HG02678 (cell line): Measurements from ENCODE around the gene HOXD8.

Experiments used
- ATAC-seq: cut with Tn5 transposase; IDR thresholded peaks from one replicate; pipeline ENCODE4 v1.9.1; 2021; ENCODE audit warnings: mild to moderate bottlenecking, moderate library complexity; ENCODE audit not compliant: unreplicated experiment

HOXD8 gene

DNA sequence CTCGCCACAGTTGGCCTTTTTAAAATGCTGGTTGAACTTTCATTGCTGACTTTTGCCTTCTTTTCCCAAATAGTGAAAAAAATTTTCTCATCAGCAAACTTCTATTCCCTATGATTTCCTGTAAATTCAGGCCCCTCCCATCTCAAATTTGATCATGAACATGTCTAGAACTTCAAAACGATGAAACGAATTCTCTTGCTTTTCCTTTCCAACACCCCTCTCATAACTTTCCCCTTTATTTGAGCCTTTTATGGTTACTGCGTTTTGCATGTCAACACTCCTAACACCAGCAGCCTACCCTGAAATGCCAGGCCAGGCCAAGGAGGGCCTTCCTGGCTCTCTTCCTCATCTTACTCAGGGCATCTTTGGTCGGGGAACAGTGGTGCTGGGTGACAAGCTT lies 38.6 kb upstream of the HOXD8 start:
- ATAC-seq, result no peak

DNA sequence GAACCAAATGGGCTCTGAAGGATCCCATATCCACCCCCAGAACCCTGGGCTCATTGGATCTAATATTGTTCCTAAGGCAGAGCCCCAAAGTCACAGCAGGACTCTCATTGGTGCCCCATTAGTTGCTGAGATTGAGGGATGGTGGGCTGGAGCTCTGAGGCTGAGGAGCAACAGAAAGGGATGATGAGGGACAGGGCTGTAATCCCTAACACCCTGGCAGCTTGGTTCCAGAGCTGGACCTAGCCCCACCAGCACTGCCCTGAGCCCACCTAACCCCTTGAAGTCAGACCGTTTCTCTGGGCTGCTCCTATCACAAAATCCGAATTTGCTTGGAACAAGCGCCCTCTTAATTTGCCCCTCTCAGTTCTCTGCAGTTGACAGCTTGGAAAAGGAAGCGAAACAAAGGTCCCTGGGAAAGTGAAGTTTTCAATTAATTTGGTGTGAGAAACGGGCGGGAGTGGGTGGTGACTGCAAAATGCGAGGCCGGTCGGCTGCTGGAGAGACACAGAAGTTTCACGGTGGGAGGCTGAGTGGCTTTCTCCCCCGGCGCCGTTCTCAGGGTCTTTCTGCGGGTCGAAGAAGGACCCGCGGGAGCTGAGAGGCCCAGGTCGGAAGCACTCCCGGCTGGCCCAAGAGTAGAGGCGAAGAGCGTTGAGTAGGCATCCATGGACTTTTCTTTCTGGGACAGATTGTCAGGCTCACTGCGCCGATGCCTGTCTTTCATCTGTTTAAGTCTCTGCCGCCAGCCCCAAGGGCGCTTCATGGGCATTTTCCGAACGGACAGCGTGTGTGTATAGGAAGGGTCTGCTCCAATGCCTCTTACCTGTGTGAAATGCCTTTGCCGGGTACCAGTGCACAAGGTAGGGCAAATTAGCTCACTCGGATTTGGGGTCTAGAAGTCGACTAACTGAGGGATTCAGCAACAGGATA lies 37.9 kb upstream of the HOXD8 start:
- ATAC-seq, result no peak

DNA sequence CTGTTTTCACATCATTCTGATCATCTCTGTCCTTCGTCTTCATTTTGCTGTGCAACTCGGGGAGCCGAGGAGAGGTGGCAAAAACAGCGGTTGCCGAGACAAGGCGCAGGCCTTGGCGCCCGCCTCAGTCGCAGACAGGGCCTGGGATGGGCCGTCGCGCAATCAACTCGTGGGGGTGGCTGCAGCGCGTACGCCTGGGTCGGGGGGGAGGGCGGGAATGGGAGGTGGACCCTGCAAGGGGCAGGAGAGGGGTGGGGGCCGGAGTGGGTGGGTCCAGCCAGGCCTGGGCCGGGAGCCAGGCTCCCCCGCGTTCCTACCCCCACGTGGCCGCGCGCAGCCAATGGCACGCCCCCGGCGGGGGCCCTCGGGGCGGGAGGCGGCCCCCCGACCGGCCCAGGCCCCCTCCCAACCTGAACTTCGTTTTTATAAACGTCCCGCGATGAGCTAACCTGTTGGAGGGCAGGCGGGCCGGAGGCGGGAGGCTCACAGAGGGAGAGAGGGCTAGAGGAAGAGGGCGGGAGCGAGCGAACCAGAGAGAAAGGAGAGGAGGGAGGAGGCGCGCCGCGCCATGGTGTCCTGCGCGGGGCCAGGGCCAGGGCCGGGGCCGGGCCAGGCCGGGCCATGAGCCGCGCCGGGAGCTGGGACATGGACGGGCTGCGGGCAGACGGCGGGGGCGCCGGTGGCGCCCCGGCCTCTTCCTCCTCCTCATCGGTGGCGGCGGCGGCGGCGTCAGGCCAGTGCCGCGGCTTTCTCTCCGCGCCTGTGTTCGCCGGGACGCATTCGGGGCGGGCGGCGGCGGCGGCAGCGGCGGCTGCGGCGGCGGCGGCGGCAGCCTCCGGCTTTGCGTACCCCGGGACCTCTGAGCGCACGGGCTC lies 37.0 kb upstream of the HOXD8 start, which contains the start of gene HOXD13:
Gene HOXD13, plus strand, starts transcription at position 452 of the 875 bp plus-strand sequence. Its CDS starts 170 bp downstream, at position 622.
- no peak for ATAC-seq

DNA sequence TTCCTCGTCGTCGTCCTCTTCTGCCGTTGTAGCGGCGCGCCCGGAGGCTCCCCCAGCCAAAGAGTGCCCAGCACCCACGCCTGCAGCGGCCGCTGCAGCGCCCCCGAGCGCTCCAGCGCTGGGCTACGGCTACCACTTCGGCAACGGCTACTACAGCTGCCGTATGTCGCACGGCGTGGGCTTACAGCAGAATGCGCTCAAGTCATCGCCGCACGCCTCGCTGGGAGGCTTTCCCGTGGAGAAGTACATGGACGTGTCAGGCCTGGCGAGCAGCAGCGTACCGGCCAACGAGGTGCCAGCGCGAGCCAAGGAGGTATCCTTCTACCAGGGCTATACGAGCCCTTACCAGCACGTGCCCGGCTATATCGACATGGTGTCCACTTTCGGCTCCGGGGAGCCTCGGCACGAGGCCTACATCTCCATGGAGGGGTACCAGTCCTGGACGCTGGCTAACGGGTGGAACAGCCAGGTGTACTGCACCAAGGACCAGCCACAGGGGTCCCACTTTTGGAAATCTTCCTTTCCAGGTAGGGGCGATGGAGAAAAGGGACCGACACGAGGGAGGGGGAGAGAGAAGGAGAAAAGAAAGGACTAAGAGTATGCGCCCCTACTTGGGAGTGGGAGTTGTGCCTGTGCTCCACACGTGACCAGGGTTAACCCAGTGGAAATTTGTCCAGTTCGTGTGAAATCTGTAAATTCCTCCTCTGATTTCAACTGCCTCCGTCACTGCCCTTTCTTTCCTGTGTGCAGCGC lies 36.2 kb upstream of the HOXD8 start:
- ATAC-seq, result no peak

DNA sequence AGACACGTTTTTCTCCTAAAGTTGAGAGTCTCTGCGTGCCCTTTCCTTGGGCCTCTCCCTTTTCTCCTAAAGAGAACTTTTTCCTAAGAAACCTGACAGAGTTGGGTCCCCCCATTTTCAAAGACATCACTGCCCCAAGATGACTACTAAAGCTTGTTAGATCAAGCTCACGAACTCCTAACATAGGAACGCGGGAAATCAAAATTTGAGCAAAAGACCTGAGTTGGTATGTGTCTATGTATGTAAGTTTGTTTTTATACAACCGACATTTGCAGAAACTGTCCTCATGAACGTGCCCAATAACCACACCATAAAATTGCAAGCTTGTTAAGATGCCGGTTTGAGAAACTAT lies 35.6 kb upstream of the HOXD8 start:
- no peak for ATAC-seq

DNA sequence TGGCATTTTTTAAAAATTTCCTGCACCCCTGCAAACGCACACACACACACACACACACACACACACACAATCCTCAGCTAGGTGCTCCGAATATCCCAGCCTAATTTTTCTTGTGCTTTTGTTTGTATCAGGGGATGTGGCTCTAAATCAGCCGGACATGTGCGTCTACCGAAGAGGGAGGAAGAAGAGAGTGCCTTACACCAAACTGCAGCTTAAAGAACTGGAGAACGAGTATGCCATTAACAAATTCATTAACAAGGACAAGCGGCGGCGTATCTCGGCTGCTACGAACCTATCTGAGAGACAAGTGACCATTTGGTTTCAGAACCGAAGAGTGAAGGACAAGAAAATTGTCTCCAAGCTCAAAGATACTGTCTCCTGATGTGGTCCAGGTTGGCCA lies 35.2 kb upstream of the HOXD8 start:
- ATAC-seq, result no peak

DNA sequence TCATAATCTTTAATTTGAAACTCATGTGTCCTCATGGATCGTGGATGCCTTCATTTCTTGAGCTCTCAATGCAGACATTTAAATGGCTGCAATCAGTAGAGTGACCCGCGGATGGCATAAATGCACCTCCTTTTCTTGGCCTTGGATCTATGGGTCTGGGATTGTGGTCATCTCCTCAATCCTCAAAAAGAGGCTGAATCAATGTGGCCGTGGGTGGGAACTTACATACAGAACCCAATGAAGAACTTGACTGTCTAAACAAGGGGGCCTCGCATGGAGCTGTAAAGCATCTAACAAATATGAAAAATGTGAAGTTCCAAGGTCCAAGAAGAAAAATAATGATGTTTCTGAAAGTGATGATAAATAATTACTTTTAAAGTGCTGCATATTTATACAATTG lies 34.1 kb upstream of the HOXD8 start:
- no peak for ATAC-seq

DNA sequence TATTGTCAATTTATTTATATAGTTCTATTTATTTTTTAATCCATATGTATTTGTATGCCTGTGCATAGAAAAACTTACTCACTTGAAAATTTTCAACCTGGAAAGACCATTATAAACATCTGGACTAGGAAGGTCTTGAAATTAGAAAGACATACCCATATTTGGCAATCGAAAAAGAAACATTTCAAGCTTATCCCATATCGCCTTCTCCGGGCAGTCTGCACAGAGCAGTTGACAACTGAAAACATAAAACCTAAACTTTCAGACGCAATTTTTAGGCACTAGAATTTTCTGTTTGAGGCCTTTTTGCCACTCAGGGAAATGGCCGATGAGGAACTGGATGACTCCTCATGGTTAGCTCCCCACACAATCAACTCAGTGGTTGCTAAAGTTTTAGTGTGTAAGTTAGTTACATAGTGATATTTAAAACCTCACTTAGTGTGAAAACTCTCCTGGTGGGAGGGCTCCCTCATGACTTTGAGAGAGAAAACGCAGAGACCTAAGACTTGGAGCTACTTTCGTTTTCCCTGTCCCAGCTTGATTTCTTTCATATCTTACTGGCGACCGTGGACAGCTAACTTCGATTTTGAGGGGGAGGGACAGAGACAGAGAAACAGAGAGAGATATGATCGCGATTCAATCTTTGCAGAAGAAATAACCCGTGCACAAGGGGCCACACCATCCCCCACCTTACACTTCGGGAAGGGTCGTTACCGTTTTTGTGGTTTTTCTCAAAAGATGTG lies 33.1 kb upstream of the HOXD8 start:
- ATAC-seq, result no peak

DNA sequence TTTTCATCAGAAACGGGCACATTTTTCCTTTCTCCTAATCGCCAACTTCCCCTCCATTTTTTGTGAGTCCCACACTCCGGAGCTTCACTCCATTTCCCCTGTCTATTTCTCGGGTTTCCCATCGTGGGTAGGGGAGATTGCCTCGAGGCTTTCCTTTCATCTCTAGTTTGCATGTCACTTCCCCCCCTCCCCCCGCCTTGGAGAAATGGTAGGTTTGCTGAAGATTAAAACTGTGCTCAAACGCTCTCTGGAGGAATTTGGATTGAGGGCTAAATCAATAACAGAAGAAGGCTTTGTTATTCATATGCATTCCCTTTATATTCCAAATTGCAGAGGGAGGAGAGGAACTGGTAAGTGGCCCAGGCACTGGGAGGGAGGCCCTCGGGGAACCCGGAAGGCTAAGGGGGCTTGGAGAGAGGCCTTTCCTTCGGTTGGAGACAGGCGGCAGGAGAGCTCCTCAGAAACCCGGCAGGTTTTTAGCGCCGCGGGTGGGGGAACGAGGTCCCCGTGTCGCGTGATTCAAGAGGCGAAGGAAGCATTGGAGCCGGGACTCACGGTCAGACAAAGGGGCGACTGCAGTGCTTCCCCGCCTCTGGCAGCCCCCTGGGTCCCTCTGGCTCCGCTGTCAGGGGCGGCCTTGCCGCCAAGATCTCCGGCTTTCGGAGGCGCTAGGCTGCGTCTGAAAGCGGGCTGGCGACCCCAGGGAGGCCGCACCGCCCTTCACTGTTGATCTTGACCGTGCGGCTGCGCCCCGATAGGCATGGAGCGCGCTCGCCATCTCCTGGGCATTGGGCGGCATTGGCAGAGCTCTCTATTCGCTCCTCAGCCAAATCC lies 32.3 kb upstream of the HOXD8 start:
- ATAC-seq, result peak; percentile 89

DNA sequence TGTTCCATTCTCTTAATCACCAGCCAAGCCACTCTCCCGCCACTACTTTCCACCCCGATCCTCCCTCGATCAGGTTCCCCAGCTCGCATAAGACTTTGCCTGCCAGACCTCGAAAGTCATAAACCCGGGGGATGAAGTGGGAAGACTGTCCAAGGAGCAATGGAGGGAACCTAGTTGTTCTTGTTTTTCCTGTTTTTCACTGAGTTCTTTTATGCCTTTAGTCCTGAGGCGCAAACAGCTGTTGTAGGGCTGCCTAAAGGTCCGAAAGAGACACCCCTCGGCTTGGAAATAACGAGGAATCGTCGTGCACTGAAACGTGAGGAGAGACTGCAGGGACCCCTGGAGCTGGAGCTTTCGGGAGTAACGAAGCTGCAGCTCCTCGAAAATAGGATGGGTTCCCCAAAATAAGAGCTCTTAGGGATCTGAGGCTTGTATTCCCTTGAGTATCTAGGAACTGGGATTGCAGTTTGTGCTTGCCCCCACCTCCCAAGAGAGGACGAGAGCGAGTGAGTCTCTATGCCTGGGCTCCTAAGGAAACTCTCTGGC lies 31.6 kb upstream of the HOXD8 start:
- ATAC-seq, result no peak

DNA sequence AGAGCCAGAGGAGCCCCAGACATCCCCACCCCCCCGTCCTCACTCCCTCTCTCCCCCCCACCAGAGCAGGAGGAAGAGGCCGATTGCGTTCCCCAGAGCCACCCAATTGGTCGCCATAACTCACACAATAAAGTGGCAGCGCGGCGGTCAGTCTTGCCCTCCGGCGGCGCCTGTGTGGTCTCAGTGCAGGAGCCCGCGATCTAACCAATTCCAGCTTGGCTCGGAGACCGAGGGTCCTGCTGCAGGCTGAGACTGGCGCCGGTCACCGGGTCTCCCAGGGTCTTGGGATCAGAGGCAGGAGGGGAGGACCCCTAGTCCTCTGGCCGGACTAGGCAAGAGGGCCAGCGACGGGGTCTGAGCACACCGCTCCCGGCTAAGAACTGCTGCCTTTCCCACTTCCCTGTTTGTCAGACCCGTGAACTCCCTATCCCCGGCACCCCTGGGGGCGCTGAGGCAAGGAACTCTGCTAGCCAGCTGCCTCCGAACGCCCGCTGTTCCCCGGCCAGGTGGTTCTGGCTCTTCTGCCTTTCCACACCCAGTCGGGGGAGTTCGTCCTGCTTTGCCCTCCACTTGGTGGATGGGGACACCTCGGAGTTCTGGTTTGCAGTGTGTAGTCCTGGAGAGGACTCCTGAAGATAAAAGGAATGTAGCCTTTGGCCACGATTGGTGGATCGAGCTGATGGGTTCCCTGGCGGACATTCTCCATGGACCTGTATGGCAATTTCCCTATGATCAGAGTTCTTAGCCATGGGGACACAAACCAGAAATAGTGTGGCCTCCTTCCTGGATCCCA lies 30.9 kb upstream of the HOXD8 start:
- ATAC-seq, result no peak

DNA sequence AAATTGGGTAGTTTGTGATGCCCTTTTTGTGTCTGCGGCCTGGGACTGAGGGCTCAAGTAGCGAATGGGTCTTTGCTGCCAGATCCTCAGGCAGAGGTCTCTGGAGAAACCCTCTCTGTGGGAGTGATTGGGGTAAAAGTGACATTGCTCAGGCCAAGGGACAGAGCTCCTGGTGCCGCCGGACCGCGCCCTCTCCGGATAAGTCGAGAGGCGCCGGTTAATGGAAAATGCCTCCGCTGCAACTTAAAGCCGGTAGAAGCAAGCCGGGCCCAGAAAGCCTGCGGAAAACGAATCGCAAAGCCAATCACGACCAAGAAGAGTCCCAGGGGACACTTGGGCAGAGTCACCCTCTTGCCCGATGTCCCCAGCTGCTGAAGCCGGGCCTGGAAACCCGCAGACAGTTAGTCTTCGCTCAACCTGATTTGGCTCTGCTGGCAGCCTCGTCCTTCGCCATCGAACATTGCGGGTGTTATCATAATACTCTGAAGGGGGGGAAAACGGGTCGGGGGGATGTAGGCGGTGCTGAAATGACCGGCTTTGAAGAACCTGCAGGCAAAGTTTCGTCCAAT lies 30.3 kb upstream of the HOXD8 start:
- ATAC-seq, result no peak

DNA sequence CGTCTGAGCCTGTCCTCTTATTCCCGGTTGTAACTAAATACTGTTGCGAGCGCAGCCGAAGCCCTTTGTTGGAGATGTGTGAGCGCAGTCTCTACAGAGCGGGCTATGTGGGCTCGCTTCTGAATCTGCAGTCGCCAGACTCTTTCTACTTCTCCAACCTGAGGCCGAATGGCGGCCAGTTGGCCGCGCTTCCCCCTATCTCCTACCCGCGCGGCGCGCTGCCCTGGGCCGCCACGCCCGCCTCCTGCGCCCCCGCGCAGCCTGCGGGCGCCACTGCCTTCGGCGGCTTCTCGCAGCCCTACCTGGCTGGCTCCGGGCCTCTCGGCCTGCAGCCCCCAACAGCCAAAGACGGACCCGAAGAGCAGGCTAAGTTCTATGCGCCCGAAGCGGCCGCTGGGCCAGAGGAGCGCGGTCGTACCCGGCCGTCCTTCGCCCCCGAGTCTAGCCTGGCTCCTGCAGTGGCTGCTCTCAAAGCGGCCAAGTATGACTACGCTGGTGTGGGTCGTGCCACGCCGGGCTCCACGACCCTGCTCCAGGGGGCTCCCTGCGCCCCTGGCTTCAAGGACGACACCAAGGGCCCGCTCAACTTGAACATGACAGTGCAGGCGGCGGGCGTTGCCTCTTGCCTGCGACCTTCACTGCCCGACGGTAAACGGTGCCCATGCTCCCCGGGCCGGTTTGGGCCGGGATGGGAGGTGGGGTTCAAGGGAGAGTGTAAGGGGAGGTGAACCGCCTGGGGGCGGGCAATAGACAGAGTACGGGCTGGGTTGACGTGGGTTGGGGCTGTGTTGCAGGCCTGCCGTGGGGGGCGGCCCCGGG lies 29.6 kb upstream of the HOXD8 start, which contains the start of gene HOXD12:
Gene HOXD12, plus strand, starts transcription at position 68 of the 819 bp plus-strand sequence. Its CDS starts 7 bp downstream, at position 75.
- ATAC-seq, result no peak

DNA sequence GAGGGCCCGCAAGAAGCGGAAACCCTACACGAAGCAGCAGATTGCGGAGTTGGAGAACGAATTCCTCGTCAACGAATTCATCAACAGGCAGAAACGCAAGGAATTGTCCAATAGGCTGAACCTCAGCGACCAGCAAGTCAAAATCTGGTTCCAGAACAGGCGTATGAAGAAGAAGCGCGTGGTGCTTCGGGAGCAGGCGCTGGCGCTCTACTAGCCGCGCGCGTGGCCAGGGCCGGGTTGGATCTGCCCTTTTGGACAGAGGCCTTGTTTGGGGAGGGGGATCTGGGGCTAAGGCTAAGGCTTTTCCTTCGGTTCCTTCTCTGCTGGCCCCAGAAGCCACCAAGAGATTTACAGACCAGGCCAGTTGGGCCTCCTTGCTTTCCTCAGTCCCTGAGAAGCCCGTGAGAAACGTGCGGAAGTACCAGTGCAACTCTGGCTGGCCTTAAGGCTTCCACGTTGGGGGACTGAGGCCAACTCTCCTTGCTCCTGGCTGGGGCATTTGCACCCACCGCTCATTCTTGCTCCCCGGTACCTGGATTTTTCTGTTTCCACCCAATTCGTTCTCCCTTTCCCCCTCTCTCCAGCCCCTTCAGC lies 28.9 kb upstream of the HOXD8 start:
- ATAC-seq, result no peak

DNA sequence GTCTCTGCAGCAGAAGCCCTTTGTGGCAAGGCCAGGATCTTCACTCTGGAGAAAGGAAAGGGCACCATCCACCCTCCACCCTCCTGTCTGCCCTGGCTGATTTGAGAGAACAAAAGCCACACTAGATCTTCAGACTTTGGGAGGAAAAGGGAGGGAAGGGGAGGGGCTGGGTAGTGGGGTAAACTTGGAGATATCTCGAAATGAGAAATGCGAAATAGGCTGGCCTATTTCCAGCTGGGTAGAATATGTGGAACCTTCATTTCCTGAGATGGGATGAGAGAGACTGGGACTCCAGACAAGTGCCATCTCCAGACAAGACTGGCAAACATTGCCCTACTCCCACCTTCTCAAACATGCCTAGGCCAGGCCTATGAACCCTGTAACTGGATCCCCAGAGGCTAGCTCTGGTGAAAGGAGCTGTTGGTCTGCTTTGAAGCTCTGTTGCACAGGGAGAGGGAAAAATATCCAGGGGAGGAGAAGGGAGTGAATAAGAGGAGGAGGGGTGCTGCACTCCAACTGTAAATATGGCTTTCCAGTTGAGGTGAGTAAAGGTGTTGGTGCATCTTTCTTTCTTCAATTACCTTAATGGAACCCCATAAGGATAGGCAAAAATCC lies 28.2 kb upstream of the HOXD8 start:
- no peak for ATAC-seq

DNA sequence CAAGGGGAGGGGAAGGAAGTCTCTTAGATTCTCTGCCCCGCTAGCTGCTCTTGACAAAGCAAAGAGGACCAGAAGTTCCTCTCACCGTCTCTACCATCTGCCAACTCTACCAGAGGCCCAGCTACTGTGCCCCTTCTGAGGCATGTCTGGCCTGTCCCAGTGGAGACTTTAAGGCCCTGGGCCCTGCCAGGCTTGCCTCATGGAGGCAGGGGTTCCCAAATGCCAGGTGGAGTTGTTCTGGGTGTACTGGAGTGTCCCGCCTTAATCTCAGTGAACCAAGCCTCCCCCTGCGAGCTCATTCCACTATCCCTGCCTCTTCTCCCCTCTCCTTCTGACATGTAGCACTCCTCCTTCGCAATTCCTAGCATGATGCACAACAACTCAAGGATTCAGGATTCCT lies 27.7 kb upstream of the HOXD8 start:
- no peak for ATAC-seq
